Frontal cortex (tissue), 4 donors: ENCODE results near the gene SCYGR1. TPM values are rescaled to one million over a fixed set of nuclear protein-coding genes. Genes with fewer than 3 reads are reported as not detected.
"Not testable (repeated sequence)": the region's sequence is repeated elsewhere in the genome, so short reads cannot be mapped to it uniquely, and the experiment has no call there.

Experiments
- DNase-seq, 2 donors: peaks; one replicate each; pipeline ENCODE4 v3.0.0; 2012; ENCODE audit warnings: low spot score in 2 of 2
- FAIRE-seq: peaks from 2 replicates; lab custom pipeline; 2012; peaks lifted over from hg19 to GRCh38; lab: Jason Lieb, UNC
- total RNA-seq: library from RNA; depleted of rRNA; stranded (reverse); fragments of >200 nt; gene quantifications from one replicate; pipeline ENCODE4 v1.2.3, GENCODE V29; 2014
- donor health status: control.
- donor health status: control.
- donor health status: control.

The SCYGR1 gene
- total RNA-seq, 1 donor from 2014 or later, result not detected

DNA sequence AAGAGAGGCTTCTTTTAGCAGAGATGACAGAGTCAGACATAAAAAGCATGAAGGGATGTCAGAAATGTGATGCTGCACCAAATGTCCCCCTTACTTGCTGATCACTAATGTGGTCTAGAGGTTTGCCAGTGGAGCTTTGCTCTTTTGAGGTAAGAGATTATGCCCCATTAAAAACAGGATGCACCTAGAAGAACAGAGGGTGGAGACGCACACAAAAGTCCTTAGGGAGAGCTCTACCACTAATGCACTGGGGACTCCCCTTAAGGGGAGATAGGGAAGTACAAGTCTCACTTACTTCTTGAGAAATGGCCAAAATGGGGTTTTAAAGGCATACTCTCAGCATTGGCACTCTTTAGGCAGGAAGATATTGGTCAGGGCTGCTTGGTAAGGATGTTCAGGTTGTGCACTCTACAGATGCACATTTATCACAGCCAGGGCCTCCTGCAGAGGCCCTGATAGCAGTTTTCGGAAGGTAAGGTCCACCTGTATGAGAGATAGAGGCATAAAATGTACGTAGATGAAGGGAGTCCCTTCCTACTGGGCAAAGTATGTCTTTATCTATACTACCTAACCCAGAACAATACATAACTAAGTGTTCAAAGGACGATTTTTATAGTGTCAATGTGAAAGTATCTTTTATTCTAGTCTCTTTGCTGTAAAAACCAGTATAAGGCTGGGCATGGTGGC, 17.0 kb upstream of the SCYGR1 start:
- FAIRE-seq, result no peak
- DNase-seq, result no peak

- FAIRE-seq (no peak), DNase-seq (no peak)
Measured at GRCh38 chr2:227402959-227403358, 15.2 kb upstream of the SCYGR1 start.

DNA sequence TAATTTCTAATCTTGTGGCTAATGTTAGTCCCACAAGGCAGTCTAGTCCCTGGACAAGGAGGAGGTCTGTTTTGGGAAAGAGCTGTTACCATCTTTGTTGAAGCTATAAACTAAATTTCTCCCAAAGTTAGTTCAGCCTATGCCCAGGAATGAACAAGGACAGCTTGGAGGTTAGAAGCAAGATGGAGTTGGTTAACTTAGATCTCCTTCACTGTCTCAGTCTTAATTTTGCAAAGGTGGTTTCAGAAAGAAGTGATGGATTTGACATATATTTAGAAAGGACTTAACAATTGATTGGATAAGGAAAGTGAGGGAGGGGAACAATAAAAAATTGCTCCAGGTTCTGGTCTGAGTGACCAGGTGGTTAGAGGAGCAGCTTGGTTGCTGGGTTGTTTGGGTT, 14.6 kb upstream of the SCYGR1 start:
- FAIRE-seq, result no peak

DNA sequence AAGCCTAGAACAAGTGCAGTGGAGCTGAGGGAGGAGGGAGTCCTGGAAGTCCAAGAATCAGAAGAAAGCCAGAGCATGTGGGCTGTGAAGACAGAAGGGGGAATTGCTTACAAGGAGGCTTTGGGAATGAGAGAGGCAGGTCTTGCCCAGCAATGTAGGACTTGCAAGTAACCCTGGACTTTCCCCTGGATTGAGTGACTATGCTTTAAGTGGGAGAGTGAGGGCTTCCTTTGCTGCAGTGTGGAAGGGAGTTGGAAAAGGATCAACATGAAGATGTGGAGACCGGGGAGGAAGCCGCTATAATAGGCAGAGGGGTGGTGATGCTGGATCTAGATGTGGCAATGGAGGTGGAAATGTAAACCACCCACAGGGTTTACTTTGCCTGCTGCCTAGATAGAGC, 13.8 kb upstream of the SCYGR1 start:
- FAIRE-seq (no peak), DNase-seq (no peak)

More for the DNA sequence above, 14.6 kb upstream of the SCYGR1 start:
- no peak for DNase-seq

- no peak for FAIRE-seq
- DNase-seq, result no peak
Measured at GRCh38 chr2:227398684-227399670, 11.2 kb upstream of the SCYGR1 start.

GRCh38 chr2:227397562-227397961, 9.8 kb upstream of the SCYGR1 start:
- FAIRE-seq, result no peak
- no peak for DNase-seq

GRCh38 chr2:227395556-227395955, 7.8 kb upstream of the SCYGR1 start:
- DNase-seq (no peak), FAIRE-seq (no peak)

DNA sequence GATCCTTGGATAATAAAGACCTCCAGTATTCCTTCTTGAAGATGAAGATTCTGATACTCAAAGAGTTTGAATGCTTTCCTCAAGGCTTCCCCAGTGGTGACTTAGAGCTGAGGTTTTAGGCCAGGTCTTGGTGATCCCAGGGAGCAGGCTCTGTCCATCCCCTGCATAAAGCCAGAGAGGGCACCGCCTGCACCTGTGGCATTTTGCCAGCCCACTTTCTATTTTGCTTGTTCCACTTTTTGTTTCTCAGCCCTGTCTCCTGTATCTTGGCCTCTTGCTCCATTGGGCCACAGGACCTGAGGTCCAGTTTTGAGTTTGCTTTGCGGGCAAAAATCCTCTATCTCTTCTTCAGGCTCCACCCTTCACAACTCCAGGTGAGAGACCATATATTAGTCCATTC, 6.7 kb upstream of the SCYGR1 start:
- DNase-seq (no peak), FAIRE-seq (no peak)

- no peak for DNase-seq
- FAIRE-seq, result no peak
Measured at GRCh38 chr2:227390468-227391256, 2.9 kb upstream of the SCYGR1 start.

GRCh38 chr2:227389661-227390060, 1.9 kb upstream of the SCYGR1 start:
- DNase-seq (no peak), FAIRE-seq (peak; percentile 84)

DNA sequence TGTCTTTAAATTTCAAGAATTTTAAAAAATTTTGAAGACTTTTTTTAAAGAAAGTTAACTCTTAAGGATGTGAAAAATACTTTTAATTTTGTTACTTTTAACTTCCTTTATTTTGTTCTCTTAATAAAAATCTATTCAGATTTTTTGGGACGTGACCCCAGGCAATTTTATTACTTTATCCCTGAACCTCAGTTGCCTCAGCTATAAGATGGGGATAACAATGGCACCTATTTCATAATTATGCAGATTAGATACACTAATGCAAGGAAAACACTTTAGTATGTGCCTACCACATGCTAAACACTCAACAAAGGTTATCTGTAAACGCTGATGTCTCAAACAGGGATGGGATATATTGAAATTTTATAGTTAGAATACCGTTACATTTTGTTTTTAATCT, 1.5 kb upstream of the SCYGR1 start:
- DNase-seq (no peak), FAIRE-seq (peak; percentile 96)

- no peak for DNase-seq
Measured at GRCh38 chr2:227388537-227389011, 825 bp upstream of the SCYGR1 start.

GRCh38 chr2:227386630-227387029, 1.1 kb downstream of the SCYGR1 start:
- FAIRE-seq, result no peak
- DNase-seq, result no peak

More at GRCh38 chr2:227388537-227389011, 825 bp upstream of the SCYGR1 start:
- no peak for FAIRE-seq

GRCh38 chr2:227383686-227384085, 4.1 kb downstream of the SCYGR1 start:
- FAIRE-seq, result no peak
- DNase-seq, result no peak

GRCh38 chr2:227382241-227382835, 5.4 kb downstream of the SCYGR1 start:
- not testable (repeated sequence) for FAIRE-seq, DNase-seq

DNA sequence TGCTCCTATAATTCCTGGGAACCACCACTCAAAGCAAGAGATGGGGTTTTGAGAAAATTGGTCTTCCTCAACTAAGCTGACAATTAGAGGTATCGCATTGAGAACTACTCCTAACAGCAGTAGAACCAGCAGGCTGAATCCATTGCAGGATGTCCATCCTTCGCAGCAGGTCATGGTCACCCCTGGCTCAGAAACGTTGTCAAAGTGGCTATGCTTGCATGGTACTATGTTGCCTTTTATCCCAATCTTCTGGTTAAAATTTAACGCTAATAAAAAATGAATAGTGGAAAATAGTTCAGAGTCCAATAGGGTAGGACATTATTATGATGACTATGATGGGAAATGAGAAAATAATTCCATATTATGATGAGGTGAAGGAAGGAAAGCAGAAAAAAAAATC, 8.7 kb downstream of the SCYGR1 start, which contains the start of gene TM4SF20:
Gene TM4SF20 (minus strand): TSS at position 212 of the 400 bp plus-strand sequence. CDS start 38 bp downstream, at position 174.
- FAIRE-seq (no peak), DNase-seq (no peak)

- FAIRE-seq (no peak), DNase-seq (no peak)
Measured at GRCh38 chr2:227378371-227378782, 9.4 kb downstream of the SCYGR1 start.

DNA sequence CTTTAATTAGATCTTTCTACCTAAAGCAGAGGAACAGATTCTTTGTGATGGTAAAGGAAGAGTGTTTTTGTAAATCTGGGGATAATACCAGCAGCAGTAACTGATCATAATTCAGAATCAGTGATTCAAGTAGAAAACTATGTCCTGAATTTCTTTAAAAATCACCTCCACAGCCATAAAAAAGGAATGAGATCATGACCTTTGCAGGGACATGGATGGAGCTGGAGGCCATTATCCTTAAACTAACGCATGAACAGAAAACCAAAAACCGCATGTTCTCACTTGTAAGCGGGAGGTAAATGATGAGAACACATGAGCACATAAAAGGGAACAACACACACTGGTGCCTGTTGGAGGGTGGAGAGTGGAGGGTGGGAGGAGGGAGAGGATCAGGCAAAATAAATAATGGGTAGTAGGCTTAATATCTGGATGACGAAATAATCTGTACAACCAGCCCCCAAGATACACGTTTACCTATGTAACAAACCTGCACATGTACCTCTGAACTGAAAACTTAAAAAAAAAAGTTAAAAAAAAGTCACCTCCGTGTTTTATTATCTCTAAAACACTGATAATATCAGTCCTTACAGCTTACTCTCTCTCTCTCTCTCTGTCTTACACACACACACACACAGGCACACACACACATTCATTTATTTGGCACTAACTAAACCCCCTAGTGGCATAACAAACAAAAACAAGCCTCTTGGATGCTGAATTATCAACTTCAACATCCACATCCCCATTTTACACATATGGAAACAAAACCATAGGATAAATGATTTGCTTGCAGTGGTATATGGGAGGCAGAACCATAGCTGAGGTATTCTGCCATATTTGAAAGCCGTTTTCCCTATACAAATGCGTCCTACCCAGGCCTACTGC, 10.0 kb downstream of the SCYGR1 start:
- FAIRE-seq, result no peak
- DNase-seq, result no peak
